IMR-90 (cell line): ENCODE results near the gene AFG3L2. TPM values are rescaled to one million over a fixed set of nuclear protein-coding genes. Genes with fewer than 3 reads are reported as not detected.

ENCODE experiments used
- ATAC-seq: fragments of 200-7000 bp; cut with Tn5 transposase; 2 replicates; pipeline ENCODE4 v1.9.1; 2020; ENCODE audit warnings: low read depth, mild to moderate bottlenecking, moderate library complexity
- BruUV-seq: library from RNA; stranded (reverse); fragments of 400-500 nt; replicated peaks from 2 replicates; lab custom pipeline; 2021; lab: Mats Ljungman, UMichigan
- CTCF ChIA-PET: fragments of 300-600 bp; formaldehyde crosslinking; extraction: SDS; loops from one replicate; lab custom pipeline; 2021; ENCODE audit warnings: antibody characterized with exemption; lab: Yijun Ruan, JAX
- POLR2A ChIA-PET: fragments of 300-600 bp; sonication (Branson Sonifier 250); formaldehyde crosslinking; loops from one replicate; lab custom pipeline; 2022; ENCODE audit warnings: antibody characterized with exemption; ENCODE audit not compliant: unreplicated experiment; lab: Charles Lee
- DNase-seq: peaks from one replicate; pipeline ENCODE4 v3.0.0; 2013
- H2AFZ ChIP-seq: replicated peaks from 2 replicates; pipeline ENCODE3; 2013; ENCODE audit warnings: low read length, mild to moderate bottlenecking; ENCODE audit not compliant: poor library complexity
- H2AK5ac ChIP-seq: 2 replicates; pipeline ENCODE4 v1.6.1; 2013; ENCODE audit warnings: low read depth, low read length, inconsistent platforms
- H2AK9ac ChIP-seq: replicated peaks from 2 replicates; pipeline ENCODE3; 2013; ENCODE audit warnings: mild to moderate bottlenecking, low read depth, low read length, moderate library complexity; ENCODE audit not compliant: poor library complexity
- H2BK120ac ChIP-seq: 2 replicates; pipeline ENCODE4 v1.6.1; 2013; ENCODE audit warnings: low read depth, low read length, inconsistent platforms
- H2BK15ac ChIP-seq: 3 replicates; pipeline ENCODE4 v1.6.1; 2013; ENCODE audit warnings: low read depth, low read length, inconsistent platforms
- H2BK20ac ChIP-seq: 2 replicates; pipeline ENCODE4 v1.6.1; 2013; ENCODE audit warnings: low read depth, mild to moderate bottlenecking, inconsistent platforms, low read length, moderate library complexity
- H2BK5ac ChIP-seq: 2 replicates; pipeline ENCODE4 v1.6.1; 2013; ENCODE audit warnings: mild to moderate bottlenecking, low read depth, low read length, inconsistent platforms; ENCODE audit not compliant: poor library complexity, severe bottlenecking
- H3K14ac ChIP-seq: replicated peaks from 2 replicates; pipeline ENCODE4 v1.6.1; 2013; ENCODE audit warnings: low read depth, low read length, inconsistent platforms
- H3K18ac ChIP-seq: 2 replicates; pipeline ENCODE4 v1.6.1; 2013; ENCODE audit warnings: low read depth, low read length, control low read depth
- H3K23ac ChIP-seq: 2 replicates; pipeline ENCODE4 v1.6.1; 2013; ENCODE audit warnings: low read depth, low read length, inconsistent platforms
- H3K27ac ChIP-seq: 2 replicates; pipeline ENCODE4 v1.5.1; 2013; ENCODE audit warnings: mild to moderate bottlenecking, control low read depth, low read length; ENCODE audit not compliant: insufficient read depth
- H3K27me3 ChIP-seq: 2 replicates; pipeline ENCODE4 v1.6.1; 2013; ENCODE audit warnings: low read length; ENCODE audit not compliant: control insufficient read depth, insufficient read depth
- H3K36me3 ChIP-seq: 2 replicates; pipeline ENCODE4 v1.6.1; 2013; ENCODE audit warnings: low read length, mixed read lengths; ENCODE audit not compliant: control insufficient read depth, insufficient read depth
- H3K4ac ChIP-seq: 2 replicates; pipeline ENCODE4 v1.6.1; 2013; ENCODE audit warnings: low read depth, low read length, inconsistent platforms
- H3K4me1 ChIP-seq: 2 replicates; pipeline ENCODE4 v1.6.1; 2013; ENCODE audit warnings: low read length, mixed read lengths; ENCODE audit not compliant: control insufficient read depth, insufficient read depth
- H3K4me2 ChIP-seq: 2 replicates; pipeline ENCODE4 v1.6.1; 2013; ENCODE audit warnings: low read depth, mild to moderate bottlenecking, control low read depth, low read length, moderate library complexity
- H3K4me3 ChIP-seq: 2 replicates; pipeline ENCODE4 v1.5.1; 2013; ENCODE audit warnings: low read depth, mild to moderate bottlenecking, control low read depth, low read length, moderate library complexity; ENCODE audit not compliant: insufficient read depth
- H3K56ac ChIP-seq: 2 replicates; pipeline ENCODE4 v1.6.1; 2013; ENCODE audit warnings: low read length, inconsistent platforms; ENCODE audit not compliant: insufficient read depth; ENCODE audit errors: extremely low read depth
- H3K79me1 ChIP-seq, 2 experiments: 2 replicates each; pipeline ENCODE4 v1.6.1; 2013; ENCODE audit warnings: low read length in 2 of 2, inconsistent platforms in 1 of 2, low read depth in 1 of 2
- H3K9ac ChIP-seq: 2 replicates; pipeline ENCODE4 v1.6.1; 2013; ENCODE audit warnings: low read depth, low read length, control low read depth
- H3K9me1 ChIP-seq: 2 replicates; pipeline ENCODE4 v1.6.1; 2013; ENCODE audit warnings: low read length, inconsistent platforms; ENCODE audit not compliant: insufficient read depth
- H3K9me3 ChIP-seq: 2 replicates; pipeline ENCODE4 v1.6.1; 2013; ENCODE audit warnings: low read length; ENCODE audit not compliant: control insufficient read depth, insufficient read depth
- H4K20me1 ChIP-seq: 2 replicates; pipeline ENCODE4 v1.6.1; 2013; ENCODE audit warnings: low read length, inconsistent platforms; ENCODE audit not compliant: insufficient read depth
- H4K5ac ChIP-seq: 2 replicates; pipeline ENCODE4 v1.6.1; 2013; ENCODE audit warnings: mild to moderate bottlenecking, low read depth, low read length, control low read depth
- H4K8ac ChIP-seq, 2 experiments: 2 replicates each; pipeline ENCODE4 v1.6.1; 2013; ENCODE audit warnings: low read depth in 2 of 2, low read length in 2 of 2, control low read depth in 1 of 2, inconsistent platforms in 1 of 2
- H4K91ac ChIP-seq: 2 replicates; pipeline ENCODE4 v1.6.1; 2013; ENCODE audit warnings: low read depth, low read length, inconsistent platforms; ENCODE audit not compliant: insufficient read depth
- BHLHE40 ChIP-seq: fragments of 150-350 bp; IDR thresholded peaks from 2 replicates; pipeline ENCODE4 v1.6.1; 2016; ENCODE audit warnings: mild to moderate bottlenecking, low read depth, low read length
- CEBPB ChIP-seq: IDR thresholded peaks from 2 replicates; pipeline ENCODE4 v1.6.1; 2012; ENCODE audit warnings: low read depth, low read length, improper control_type of control experiment
- CHD1 ChIP-seq: IDR thresholded peaks from 2 replicates; pipeline ENCODE4 v1.6.1; 2012; ENCODE audit warnings: low read depth, low read length, improper control_type of control experiment
- FOS ChIP-seq: fragments of 150-350 bp; IDR thresholded peaks from 2 replicates; pipeline ENCODE4 v1.6.1; 2016; ENCODE audit warnings: low read depth, low read length
- RFX5 ChIP-seq: IDR thresholded peaks from 2 replicates; pipeline ENCODE4 v1.8.0; 2012; ENCODE audit warnings: low read depth, mild to moderate bottlenecking, low read length, moderate library complexity
- SMC3 ChIP-seq: fragments of 150-350 bp; IDR thresholded peaks from 2 replicates; pipeline ENCODE4 v1.6.1; 2016; ENCODE audit warnings: low read depth, mild to moderate bottlenecking, antibody characterized with exemption, low read length, moderate library complexity
- WGBS, 2 experiments: methylation state at CpG; one replicate each; pipeline versions ENCODE4 v1.1.5 to v1.1.7; 2013; ENCODE audit warnings: missing lambda C conversion rate in 2 of 2; ENCODE audit not compliant: insufficient read length in 1 of 2; ENCODE audit errors: extremely low coverage in 2 of 2; 5-methylcytosine and 5-hydroxymethylcytosine counted together
- dilution Hi-C: fragments of 300-500 bp; cut with HindIII; formaldehyde crosslinking; loops from one replicate; pipeline ENCODE4 v1.14.3; 2018; ENCODE audit warnings: low sequenced_read_pairs; ENCODE audit not compliant: unreplicated experiment
- in situ Hi-C: fragments of 300-500 bp; cut with MboI; formaldehyde crosslinking; loops from 3 replicates; pipeline ENCODE4 v1.14.3; 2019; ENCODE audit warnings: low sequenced_read_pairs, inconsistent platforms, mixed read lengths
- intact Hi-C: fragments of 100-400 bp; cut with micrococcal nuclease; formaldehyde crosslinking; loops from 2 replicates; pipeline ENCODE4 v1.10.0; 2022
- polyA plus RNA-seq, 3 experiments: library from polyadenylated mRNA; depleted of rRNA; stranded (reverse); fragments of >200 nt; gene quantifications; 2 replicates each; pipeline ENCODE4 v1.2.3, GENCODE V29; 2012; ENCODE audit warnings: low replicate concordance in 1 of 3
- total RNA-seq: library from RNA; depleted of rRNA; stranded (reverse); fragments of >200 nt; gene quantifications from 2 replicates; pipeline ENCODE4 v1.2.3, GENCODE V29; 2012
- TF ChIP-seq, protein P1 (sequence below): fragments of 150-350 bp; IDR thresholded peaks from 2 replicates; pipeline ENCODE4 v1.6.1; 2017; ENCODE audit warnings: mild to moderate bottlenecking, antibody characterized with exemption, low read length, low read depth

The AFG3L2 gene
- total and polyA plus RNA-seq, 2 of the 4 experiments (the other 2 are of a cell fraction) = 26.9 to 37.6 TPM

DNA sequence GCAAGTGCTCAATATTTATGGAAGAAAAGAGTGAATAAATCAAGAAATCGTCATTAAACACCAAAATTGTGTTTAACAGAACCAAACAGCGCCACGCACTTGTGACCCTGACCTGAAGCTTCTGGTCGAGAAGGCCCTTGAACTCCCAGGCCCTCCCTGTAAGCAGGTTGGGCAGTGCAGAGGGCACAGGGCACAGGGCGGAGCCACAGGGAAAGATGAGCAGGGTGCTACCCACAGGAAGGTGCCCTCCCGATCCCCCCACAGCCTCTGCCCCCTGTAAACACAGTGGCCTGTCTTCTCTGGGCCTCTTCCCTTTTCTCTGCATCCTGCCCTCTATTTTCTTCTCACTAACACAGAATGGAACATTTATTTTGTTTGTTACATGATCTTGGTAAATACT lies 85.9 kb downstream of the AFG3L2 start:
- H3K36me3 ChIP-seq = no peaks in the 10 kb centered on the region
- no peak overlapping the region for H2BK120ac ChIP-seq
- no peak overlapping the region for H3K9ac ChIP-seq
- dilution Hi-C loops = no loop called here
- no peak overlapping the region for H3K23ac ChIP-seq
- peak overlapping the region; percentile 4 for H2AFZ ChIP-seq
- no TSS peak for BruUV-seq
- no peak overlapping the region for H4K5ac ChIP-seq
- H3K14ac ChIP-seq = no peak overlapping the region
- no peak overlapping the region for H3K4me3 ChIP-seq
- no peak overlapping the region for H3K4ac ChIP-seq
- H3K79me1 ChIP-seq = no peaks in the 10 kb centered on the region
- H2BK15ac ChIP-seq = no peak overlapping the region
- no peak overlapping the region for H3K27ac ChIP-seq
- H2AK5ac ChIP-seq = no peak overlapping the region
- H3K4me1 ChIP-seq = peaks cover 11% of the 10 kb centered on the region
- TF ChIP-seq RFX5 (no peak), CEBPB (no peak), CHD1 (no peak), FOS (no peak), SMC3 (no peak), BHLHE40 (no peak)
- TF ChIP-seq, protein P1, sequence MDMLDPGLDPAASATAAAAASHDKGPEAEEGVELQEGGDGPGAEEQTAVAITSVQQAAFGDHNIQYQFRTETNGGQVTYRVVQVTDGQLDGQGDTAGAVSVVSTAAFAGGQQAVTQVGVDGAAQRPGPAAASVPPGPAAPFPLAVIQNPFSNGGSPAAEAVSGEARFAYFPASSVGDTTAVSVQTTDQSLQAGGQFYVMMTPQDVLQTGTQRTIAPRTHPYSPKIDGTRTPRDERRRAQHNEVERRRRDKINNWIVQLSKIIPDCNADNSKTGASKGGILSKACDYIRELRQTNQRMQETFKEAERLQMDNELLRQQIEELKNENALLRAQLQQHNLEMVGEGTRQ = no peak
- in situ Hi-C loops = no loop called here
- H3K9me1 ChIP-seq = peaks cover 5% of the 10 kb centered on the region; the same call in 1 of the 2 replicates
- no peak overlapping the region for H4K8ac ChIP-seq
- H3K9me3 ChIP-seq = no peaks in the 10 kb centered on the region
- no peaks in the 10 kb centered on the region for H4K20me1 ChIP-seq
- no peaks in the 10 kb centered on the region for H3K27me3 ChIP-seq
- no peak overlapping the region for H2BK20ac ChIP-seq
- intact Hi-C loops = no loop called here
- ChIA-PET POLR2A (no interaction called here), CTCF (no interaction called here)
- no peak overlapping the region for H4K91ac ChIP-seq
- H3K56ac ChIP-seq = no peak overlapping the region
- 100% methylated on average over 1 of the region's 6 CpGs; no CpG with 5 or more reads in 1 of the 2 experiments for whole genome bisulfite sequencing, 2 experiments
- H3K4me2 ChIP-seq = no peak overlapping the region
- no peak overlapping the region for H2BK5ac ChIP-seq
- no peak for DNase-seq
- no peak for ATAC-seq
- no peak overlapping the region for H3K18ac ChIP-seq
- no peak overlapping the region for H2AK9ac ChIP-seq
